Muscle of leg (tissue), 11 donors: ENCODE results near the gene PRRX1. TPM values are rescaled to one million over a fixed set of nuclear protein-coding genes. Genes with fewer than 3 reads are reported as not detected.
A peak's percentile ranks its signal among the peaks of the same experiment; 100 is the strongest.

ENCODE experiments used
- DNase-seq: peaks from one replicate; pipeline ENCODE4 v3.0.0; 2013
- H3K27ac ChIP-seq: one replicate; pipeline ENCODE4 v1.5.1; 2013; ENCODE audit warnings: mild to moderate bottlenecking, low read length, control low read depth
- H3K27me3 ChIP-seq: one replicate; pipeline ENCODE4 v1.6.1; 2013; ENCODE audit warnings: low read length; ENCODE audit not compliant: control insufficient read depth, insufficient read depth
- H3K36me3 ChIP-seq: one replicate; pipeline ENCODE4 v1.6.1; 2013; ENCODE audit warnings: low read length; ENCODE audit not compliant: control insufficient read depth, insufficient read depth
- H3K4me1 ChIP-seq: one replicate; pipeline ENCODE4 v1.6.1; 2013; ENCODE audit warnings: low read length; ENCODE audit not compliant: control insufficient read depth, insufficient read depth
- H3K4me3 ChIP-seq: one replicate; pipeline ENCODE4 v1.5.1; 2013; ENCODE audit warnings: low read length, control low read depth
- H3K9me3 ChIP-seq: replicated peaks from 2 replicates; pipeline ENCODE4 v1.6.1; 2013; ENCODE audit warnings: low read depth, low read length; ENCODE audit not compliant: control insufficient read depth
- WGBS: methylation state at CpG from one replicate; pipeline ENCODE4 v1.1.5; 2013; ENCODE audit warnings: missing lambda C conversion rate; ENCODE audit not compliant: insufficient coverage; 5-methylcytosine and 5-hydroxymethylcytosine counted together
- polyA plus RNA-seq, 8 donors: library from polyadenylated mRNA; unstranded; fragments of 120-200 nt; gene quantifications; one replicate each; pipeline versions ENCODE4 v1.2.1 to v1.2.3, GENCODE V29; 2013; ENCODE audit warnings: inconsistent platforms in 1 of 8, low replicate concordance in 1 of 8; ENCODE audit not compliant: insufficient read length in 8 of 8, insufficient read depth in 1 of 8
- total RNA-seq: library from RNA; stranded (reverse); fragments of 120-200 nt; gene quantifications from one replicate; pipeline ENCODE4 v1.2.4, GENCODE V29; 2013

The PRRX1 gene
- total and polyA plus RNA-seq, 9 donors: 102 to 222 (median 167) TPM

DNA sequence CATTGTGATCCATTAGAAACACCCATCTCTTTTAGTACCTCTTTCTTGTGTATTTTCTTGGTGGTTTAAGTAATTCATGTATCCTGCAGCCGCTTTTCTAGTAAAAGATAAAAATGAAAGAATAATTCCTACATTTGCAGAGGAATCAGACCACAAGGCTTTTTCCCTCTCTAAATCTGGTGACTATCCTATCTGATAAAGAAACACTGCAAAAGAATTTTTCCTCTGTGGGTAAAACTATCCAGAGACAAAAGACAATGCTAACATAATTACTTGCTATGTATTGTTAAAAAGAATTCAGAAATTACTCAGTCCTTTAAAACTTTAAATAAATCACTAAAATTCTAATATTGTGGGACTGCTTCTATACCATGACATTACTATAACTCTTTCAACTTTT is 51.0 kb downstream of the PRRX1 start:
- DNase-seq: no peak

GRCh38 chr1:170716835-170717429 is 53.0 kb downstream of the PRRX1 start:
- Histone ChIP-seq H3K36me3 (peaks cover 27% of the 10 kb centered on the region), H3K9me3 (no peaks in the 10 kb centered on the region), H3K4me1 (no peaks in the 10 kb centered on the region), H3K27me3 (no peaks in the 10 kb centered on the region), H3K4me3 (no peak overlapping the region), H3K27ac (no peak overlapping the region)
- no peak for DNase-seq
- WGBS: 31% methylated on average over 3 of the region's 3 CpGs

More for the DNA sequence above, 51.0 kb downstream of the PRRX1 start:
- H3K4me3 ChIP-seq: no peak overlapping the region
- H3K27ac ChIP-seq: no peak overlapping the region
- peaks cover 10% of the 10 kb centered on the region for H3K36me3 ChIP-seq
- no peaks in the 10 kb centered on the region for H3K4me1 ChIP-seq
- H3K9me3 ChIP-seq: no peaks in the 10 kb centered on the region
- H3K27me3 ChIP-seq: no peaks in the 10 kb centered on the region
- no CpG with 5 or more reads among the region's 1 CpG for WGBS

DNA sequence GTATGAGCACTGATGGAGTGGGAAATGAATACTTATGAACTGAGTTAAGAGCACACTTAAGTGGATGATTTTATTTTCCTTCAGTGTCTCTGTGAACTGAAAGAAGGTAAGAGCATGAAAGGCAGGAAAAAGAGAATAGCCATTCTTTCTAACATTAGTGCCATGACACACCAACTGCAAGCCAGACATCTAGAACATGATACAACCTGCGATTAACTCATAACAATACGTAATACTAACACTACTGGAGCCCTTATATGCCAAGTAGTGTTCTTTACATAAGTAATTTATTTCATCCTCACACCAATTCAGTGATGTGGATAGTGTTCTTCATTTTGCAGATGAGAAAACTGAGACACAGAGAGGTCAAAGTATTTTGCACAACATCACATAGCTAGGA is 56.7 kb downstream of the PRRX1 start:
- WGBS: no CpG with 5 or more reads among the region's 2 CpGs
- Histone ChIP-seq H3K4me1 (no peaks in the 10 kb centered on the region), H3K4me3 (no peak overlapping the region), H3K27me3 (no peaks in the 10 kb centered on the region), H3K27ac (no peak overlapping the region), H3K9me3 (no peaks in the 10 kb centered on the region), H3K36me3 (peaks cover 39% of the 10 kb centered on the region)
- DNase-seq: no peak

GRCh38 chr1:170721621-170722020 is 57.7 kb downstream of the PRRX1 start:
- H3K27me3 ChIP-seq: no peaks in the 10 kb centered on the region
- 90% methylated on average over 2 of the region's 4 CpGs for WGBS
- no peaks in the 10 kb centered on the region for H3K9me3 ChIP-seq
- no peaks in the 10 kb centered on the region for H3K4me1 ChIP-seq
- DNase-seq: no peak
- no peak overlapping the region for H3K27ac ChIP-seq
- H3K36me3 ChIP-seq: peaks cover 47% of the 10 kb centered on the region
- H3K4me3 ChIP-seq: no peak overlapping the region

DNA sequence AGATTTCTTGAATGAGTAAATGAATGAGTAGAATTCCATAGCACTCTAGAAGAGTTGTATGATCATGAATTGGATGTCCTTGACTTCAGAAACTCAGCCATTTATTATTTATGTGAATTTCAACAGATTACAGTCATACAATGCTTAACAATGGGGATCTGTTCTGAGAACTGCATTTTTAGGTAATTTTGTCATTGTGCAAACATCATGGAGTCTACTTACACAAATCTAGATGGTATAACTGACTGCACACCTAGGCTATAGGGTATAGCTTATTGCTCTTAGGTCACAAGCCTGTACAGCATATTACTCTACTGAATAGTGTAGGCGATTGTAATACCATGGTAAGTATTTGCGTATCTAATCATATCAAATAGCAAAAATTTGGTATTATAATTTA is 59.6 kb downstream of the PRRX1 start:
- WGBS: no CpG with 5 or more reads among the region's 2 CpGs
- Histone ChIP-seq H3K27me3 (no peaks in the 10 kb centered on the region), H3K36me3 (peaks cover 49% of the 10 kb centered on the region), H3K27ac (no peak overlapping the region), H3K4me3 (no peak overlapping the region), H3K4me1 (peaks cover 2% of the 10 kb centered on the region), H3K9me3 (no peaks in the 10 kb centered on the region)
- no peak for DNase-seq

GRCh38 chr1:170725326-170725725 is 61.4 kb downstream of the PRRX1 start:
- H3K36me3 ChIP-seq: peaks cover 43% of the 10 kb centered on the region

GRCh38 chr1:170727963-170728362 is 64.0 kb downstream of the PRRX1 start:
- peaks cover 26% of the 10 kb centered on the region for H3K36me3 ChIP-seq
- no peak overlapping the region for H3K4me3 ChIP-seq
- no peak for DNase-seq
- H3K4me1 ChIP-seq: peaks cover 19% of the 10 kb centered on the region
- no CpG with 5 or more reads among the region's 5 CpGs for WGBS
- H3K9me3 ChIP-seq: no peaks in the 10 kb centered on the region
- no peak overlapping the region for H3K27ac ChIP-seq
- no peaks in the 10 kb centered on the region for H3K27me3 ChIP-seq

More at GRCh38 chr1:170725326-170725725, 61.4 kb downstream of the PRRX1 start:
- H3K4me1 ChIP-seq: peaks cover 13% of the 10 kb centered on the region
- no peak overlapping the region for H3K27ac ChIP-seq
- DNase-seq: no peak
- H3K4me3 ChIP-seq: no peak overlapping the region
- H3K9me3 ChIP-seq: no peaks in the 10 kb centered on the region
- H3K27me3 ChIP-seq: no peaks in the 10 kb centered on the region
- WGBS: no CpG with 5 or more reads among the region's 1 CpG

DNA sequence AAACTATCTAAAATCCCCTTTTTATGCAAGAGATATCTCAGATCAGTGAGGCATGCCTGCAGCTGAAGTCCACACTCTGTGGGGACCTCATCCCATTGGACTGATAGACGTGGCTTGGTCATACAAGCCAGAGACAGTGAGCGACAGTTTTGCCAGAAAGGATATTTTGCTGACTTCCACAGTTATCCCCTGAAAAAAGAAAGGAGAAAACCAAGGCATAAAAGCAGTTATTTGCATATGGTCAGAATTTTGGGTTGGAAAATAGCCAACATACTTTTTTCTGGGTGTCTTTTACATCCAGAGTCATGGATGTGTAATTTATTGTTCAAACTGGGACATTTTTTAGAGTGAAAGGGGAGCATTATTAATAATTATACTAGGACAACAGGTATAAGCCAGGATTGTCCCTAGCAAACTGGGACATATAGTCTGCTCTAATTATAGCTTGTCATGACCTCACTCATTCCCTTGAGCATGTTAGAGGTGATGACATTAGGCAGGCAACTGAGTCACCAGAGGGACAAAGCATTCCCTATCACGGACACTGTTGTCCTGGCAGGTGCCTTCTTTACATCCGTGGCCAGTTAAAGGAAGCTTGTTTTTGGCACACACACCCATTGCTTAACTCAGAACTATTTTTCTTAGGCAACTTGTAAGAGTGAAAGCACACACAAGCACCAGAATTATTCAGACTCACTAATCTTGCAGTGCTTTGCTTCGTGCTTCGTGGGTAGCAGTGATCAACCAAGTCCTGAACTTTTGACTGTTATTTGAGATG is 65.5 kb downstream of the PRRX1 start:
- peaks cover 19% of the 10 kb centered on the region for H3K4me1 ChIP-seq

DNA sequence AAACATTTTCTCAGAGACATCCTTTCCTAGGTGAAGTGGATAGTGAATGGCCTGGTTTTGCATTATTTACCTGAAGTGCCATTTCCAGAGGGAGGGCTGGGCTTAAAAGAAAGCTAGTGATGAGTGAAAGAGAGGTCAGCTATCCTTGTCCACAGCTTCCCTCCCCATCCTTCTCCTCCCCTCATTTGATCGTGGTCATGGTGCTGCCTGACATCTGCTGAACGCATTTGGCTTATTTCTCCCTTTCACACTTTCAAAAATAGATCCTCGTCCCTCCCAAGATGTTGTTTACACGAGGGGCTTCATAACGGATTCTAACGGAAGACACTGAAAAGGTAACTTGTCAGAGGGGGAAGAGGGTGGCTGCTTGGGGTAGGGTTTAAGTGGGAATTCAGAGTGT is 66.1 kb downstream of the PRRX1 start:
- H3K9me3 ChIP-seq: no peaks in the 10 kb centered on the region
- H3K4me1 ChIP-seq: peaks cover 19% of the 10 kb centered on the region
- H3K4me3 ChIP-seq: peak overlapping the region; percentile 34
- peak; percentile 57 for DNase-seq
- peaks cover 20% of the 10 kb centered on the region for H3K36me3 ChIP-seq
- peak overlapping the region; percentile 75 for H3K27ac ChIP-seq
- H3K27me3 ChIP-seq: no peaks in the 10 kb centered on the region
- WGBS: 0% methylated on average over 4 of the region's 6 CpGs

More for the DNA sequence above, 65.5 kb downstream of the PRRX1 start:
- Histone ChIP-seq H3K36me3 (peaks cover 21% of the 10 kb centered on the region), H3K27ac (peak overlapping the region; percentile 75), H3K27me3 (no peaks in the 10 kb centered on the region), H3K4me3 (no peak overlapping the region), H3K9me3 (no peaks in the 10 kb centered on the region)
- DNase-seq: peak; percentile 64
- whole genome bisulfite sequencing: 21% methylated on average over 2 of the region's 6 CpGs

DNA sequence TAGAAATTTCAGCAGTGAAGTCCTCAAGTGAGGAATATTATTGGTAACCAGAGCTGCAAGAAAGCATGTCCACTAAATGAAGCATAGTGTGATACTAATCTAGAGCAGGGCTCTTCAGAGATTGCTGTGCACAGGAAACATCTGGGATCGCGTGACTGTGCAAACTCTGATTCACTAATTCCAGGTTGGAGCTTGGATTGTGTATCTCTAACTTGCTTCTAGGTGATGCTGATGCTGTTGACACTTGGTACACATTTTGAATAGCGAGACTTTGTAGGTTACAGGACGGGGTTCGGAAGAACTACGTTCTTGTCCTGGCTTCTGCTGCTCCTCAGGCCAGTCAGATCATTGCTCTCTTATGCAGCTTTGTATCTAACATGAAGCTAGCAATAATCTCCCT is 66.5 kb downstream of the PRRX1 start:
- Histone ChIP-seq H3K4me3 (peak overlapping the region; percentile 34), H3K4me1 (peaks cover 19% of the 10 kb centered on the region), H3K27me3 (no peaks in the 10 kb centered on the region), H3K36me3 (peaks cover 16% of the 10 kb centered on the region), H3K27ac (peak overlapping the region; percentile 75), H3K9me3 (no peaks in the 10 kb centered on the region)
- DNase-seq: peak; percentile 48
- 47% methylated on average over 4 of the region's 6 CpGs for WGBS
